ENCODE results near the gene EIF1B. TPM values are rescaled to one million over a fixed set of nuclear protein-coding genes. Genes with fewer than 3 reads are reported as not detected.

Gene EIF1B
- total RNA-seq, 2 experiments from 2014 or later, result 54.2 to 56.5 TPM

DNA sequence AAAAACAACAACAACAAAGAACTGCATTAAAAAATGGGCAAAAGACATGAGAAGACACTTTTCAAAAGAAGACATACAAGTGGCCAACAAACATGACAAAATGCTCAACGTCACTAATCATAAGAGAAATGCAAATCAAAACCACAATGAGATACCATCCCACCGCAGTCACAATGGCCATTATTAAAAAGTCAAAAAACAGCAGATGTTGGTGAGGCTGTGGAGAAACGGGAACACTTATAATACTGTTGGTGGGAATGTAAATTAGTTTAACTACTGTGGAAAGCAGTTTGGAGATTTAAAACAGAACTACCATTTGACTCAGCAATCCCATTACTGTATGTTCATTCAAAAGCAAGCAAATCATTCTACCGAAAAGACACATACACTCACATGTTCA, 15.1 kb downstream of the EIF1B start:
- no peak overlapping the region for H3K4me3 Mint-ChIP-seq
- H3K9me3 Mint-ChIP-seq, result no peaks in the 10 kb centered on the region
- H3K27me3 Mint-ChIP-seq, result no peaks in the 10 kb centered on the region
- no peak for DNase-seq
- no peaks in the 10 kb centered on the region for H3K36me3 Mint-ChIP-seq
- no peak overlapping the region for H3K27ac Mint-ChIP-seq
- H3K4me1 Mint-ChIP-seq, result peaks cover 4% of the 10 kb centered on the region

DNA sequence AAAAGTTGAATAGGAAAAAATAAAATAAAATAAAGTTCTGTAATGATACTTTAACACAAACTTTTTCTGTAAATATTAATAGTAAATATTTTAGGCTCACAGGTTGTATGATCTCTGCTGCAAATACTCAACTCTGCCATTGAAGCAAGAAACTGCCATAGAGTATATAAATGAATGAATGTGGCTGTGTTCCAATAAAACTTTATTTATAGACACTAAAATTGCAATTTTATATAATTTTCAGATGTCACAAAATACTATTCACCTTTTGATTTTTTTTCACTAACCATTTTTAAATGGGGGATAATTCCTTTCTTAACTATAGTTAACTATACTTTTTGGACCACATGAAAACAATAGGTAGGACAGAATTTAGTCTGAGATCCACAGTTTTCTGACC, 16.0 kb downstream of the EIF1B start:
- Mint-ChIP-seq H3K4me1 (peaks cover 4% of the 10 kb centered on the region), H3K9me3 (no peaks in the 10 kb centered on the region), H3K27ac (no peak overlapping the region), H3K4me3 (no peak overlapping the region), H3K36me3 (no peaks in the 10 kb centered on the region), H3K27me3 (no peaks in the 10 kb centered on the region)
- DNase-seq, result no peak

DNA sequence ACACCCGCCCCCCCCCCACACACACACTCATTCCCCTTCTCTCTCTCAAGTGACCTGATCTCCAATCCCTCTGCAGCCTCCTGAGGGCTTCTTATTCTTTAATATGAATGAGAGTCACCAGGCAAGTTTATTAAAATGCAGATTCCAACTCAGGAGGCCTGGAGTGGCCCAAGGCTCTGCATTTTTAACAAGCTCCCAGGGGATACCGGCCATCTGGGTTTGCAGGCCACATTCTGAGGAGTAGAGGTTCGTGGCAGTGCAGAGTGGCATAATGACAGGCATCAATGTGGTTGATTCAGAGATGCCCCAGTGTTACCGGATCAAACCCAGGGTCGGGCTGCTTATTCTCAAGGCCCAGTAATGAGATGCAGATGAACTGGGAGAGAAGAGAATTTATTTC, 18.9 kb downstream of the EIF1B start:
- H3K36me3 Mint-ChIP-seq, result no peaks in the 10 kb centered on the region
- no peak overlapping the region for H3K4me3 Mint-ChIP-seq
- no peaks in the 10 kb centered on the region for H3K9me3 Mint-ChIP-seq
- no peaks in the 10 kb centered on the region for H3K27me3 Mint-ChIP-seq
- DNase-seq, result no peak
- H3K27ac Mint-ChIP-seq, result no peak overlapping the region
- H3K4me1 Mint-ChIP-seq, result peaks cover 4% of the 10 kb centered on the region

DNA sequence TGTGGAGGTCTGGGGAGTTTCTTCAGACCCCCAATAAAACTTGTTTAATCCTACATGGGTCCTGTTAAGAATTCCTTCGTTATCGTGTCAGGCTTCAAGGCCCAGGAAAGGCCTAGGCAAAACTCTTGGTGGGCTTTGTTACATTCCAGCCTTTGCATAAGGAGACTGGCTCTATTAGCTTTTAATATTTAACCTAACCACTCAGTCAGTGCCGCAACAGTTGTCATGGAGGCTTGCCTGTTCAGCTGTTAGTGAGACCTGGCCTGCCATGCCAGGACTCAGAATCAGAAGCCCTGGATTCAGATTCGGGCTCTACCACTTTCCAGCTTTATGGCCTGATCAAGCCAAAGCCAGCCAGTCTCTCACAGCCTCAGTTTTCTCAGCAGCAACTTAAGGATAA, 19.6 kb downstream of the EIF1B start:
- H3K9me3 Mint-ChIP-seq, result no peaks in the 10 kb centered on the region
- H3K4me1 Mint-ChIP-seq, result peaks cover 4% of the 10 kb centered on the region
- no peaks in the 10 kb centered on the region for H3K27me3 Mint-ChIP-seq
- DNase-seq, result no peak
- H3K4me3 Mint-ChIP-seq, result no peak overlapping the region
- no peaks in the 10 kb centered on the region for H3K36me3 Mint-ChIP-seq
- no peak overlapping the region for H3K27ac Mint-ChIP-seq

DNA sequence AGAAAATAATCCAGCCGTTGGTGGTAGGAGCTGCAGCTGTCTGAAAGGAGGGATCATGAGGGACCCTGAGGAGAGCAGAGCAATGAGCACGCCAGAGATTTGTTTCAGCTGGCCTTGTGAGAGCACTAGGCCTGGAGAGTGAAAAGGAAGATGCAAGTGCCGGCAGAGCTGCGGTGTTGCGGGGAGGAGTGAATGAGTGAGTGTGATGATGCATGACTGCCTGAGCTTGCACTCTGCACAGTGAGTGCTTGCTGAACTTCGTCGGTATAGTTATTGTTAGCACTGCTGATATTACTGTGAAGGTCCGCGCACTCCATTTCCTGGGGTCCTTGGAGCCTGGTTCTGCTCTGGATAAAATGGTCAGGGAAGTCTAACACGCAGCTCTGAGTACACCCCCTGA, 23.2 kb downstream of the EIF1B start:
- DNase-seq, result no peak

DNA sequence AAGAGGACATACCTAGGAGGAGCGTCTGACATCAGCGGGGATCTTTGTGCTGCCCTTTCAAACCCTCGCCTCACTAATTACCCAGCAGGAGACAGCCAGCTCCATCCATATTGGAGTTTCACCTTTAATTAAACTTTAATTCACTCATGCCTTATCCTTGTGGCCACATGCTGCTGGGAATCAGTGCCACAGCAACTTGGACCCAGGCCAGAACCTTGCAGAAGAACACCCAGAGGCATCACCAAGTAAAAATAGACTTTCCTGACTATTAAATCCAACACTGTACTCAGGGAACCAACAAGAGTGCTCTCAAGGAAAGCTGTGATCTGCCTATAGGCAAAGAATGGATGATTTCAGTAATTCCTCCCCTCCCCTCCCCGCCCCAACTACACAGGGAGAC, 23.9 kb downstream of the EIF1B start:
- H3K36me3 Mint-ChIP-seq, result no peaks in the 10 kb centered on the region
- no peak overlapping the region for H3K27ac Mint-ChIP-seq
- no peaks in the 10 kb centered on the region for H3K27me3 Mint-ChIP-seq
- no peak for DNase-seq
- no peaks in the 10 kb centered on the region for H3K9me3 Mint-ChIP-seq
- no peak overlapping the region for H3K4me3 Mint-ChIP-seq
- peaks cover 2% of the 10 kb centered on the region for H3K4me1 Mint-ChIP-seq

More for the DNA sequence above, 23.2 kb downstream of the EIF1B start:
- H3K9me3 Mint-ChIP-seq, result no peaks in the 10 kb centered on the region
- H3K4me1 Mint-ChIP-seq, result peaks cover 2% of the 10 kb centered on the region
- no peaks in the 10 kb centered on the region for H3K27me3 Mint-ChIP-seq
- H3K36me3 Mint-ChIP-seq, result no peaks in the 10 kb centered on the region
- no peak overlapping the region for H3K27ac Mint-ChIP-seq
- H3K4me3 Mint-ChIP-seq, result no peak overlapping the region

DNA sequence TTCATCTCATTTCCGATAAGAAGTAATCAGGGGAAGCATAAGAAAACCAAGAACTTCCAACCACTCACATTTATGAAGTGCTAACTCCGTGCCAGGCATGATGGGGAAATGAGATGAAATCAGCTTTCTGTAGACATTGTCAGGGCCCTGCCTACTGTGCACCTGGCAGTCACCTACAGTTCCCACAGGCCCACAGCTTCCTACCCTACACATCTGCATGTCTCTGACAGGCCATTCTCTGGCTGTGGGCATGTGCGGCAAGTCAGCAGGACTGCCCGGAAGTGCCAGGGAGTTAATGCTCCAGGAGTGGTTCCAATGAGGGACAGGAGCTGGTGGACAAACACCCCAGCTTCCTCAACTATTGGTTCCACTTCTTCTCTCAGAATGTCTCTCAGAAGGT, 24.3 kb downstream of the EIF1B start:
- no peaks in the 10 kb centered on the region for H3K36me3 Mint-ChIP-seq
- no peaks in the 10 kb centered on the region for H3K27me3 Mint-ChIP-seq
- DNase-seq, result no peak
- peaks cover 2% of the 10 kb centered on the region for H3K4me1 Mint-ChIP-seq
- no peak overlapping the region for H3K27ac Mint-ChIP-seq
- H3K9me3 Mint-ChIP-seq, result no peaks in the 10 kb centered on the region
- no peak overlapping the region for H3K4me3 Mint-ChIP-seq

DNA sequence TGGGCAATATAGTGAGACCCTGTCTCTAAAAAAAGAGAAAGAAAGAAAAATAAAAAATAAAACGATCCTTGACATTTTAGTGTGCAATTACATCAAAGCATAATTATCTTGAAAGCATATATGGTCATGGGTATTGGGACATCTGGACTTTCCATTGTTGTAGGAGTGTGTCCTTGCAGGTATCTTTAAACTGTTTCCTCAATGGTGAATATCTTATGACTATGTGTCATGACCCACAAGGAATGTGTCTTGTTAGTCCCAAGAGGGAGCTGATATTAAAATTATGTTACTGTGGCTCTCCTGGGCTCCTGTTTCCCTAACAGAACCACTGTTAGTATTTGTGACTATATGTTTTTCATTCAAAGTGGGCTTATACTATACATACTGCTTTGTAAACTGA, 26.6 kb downstream of the EIF1B start:
- Mint-ChIP-seq H3K4me3 (no peak overlapping the region), H3K36me3 (no peaks in the 10 kb centered on the region), H3K9me3 (no peaks in the 10 kb centered on the region), H3K4me1 (peaks cover 2% of the 10 kb centered on the region), H3K27me3 (no peaks in the 10 kb centered on the region), H3K27ac (no peak overlapping the region)
- DNase-seq, result no peak

DNA sequence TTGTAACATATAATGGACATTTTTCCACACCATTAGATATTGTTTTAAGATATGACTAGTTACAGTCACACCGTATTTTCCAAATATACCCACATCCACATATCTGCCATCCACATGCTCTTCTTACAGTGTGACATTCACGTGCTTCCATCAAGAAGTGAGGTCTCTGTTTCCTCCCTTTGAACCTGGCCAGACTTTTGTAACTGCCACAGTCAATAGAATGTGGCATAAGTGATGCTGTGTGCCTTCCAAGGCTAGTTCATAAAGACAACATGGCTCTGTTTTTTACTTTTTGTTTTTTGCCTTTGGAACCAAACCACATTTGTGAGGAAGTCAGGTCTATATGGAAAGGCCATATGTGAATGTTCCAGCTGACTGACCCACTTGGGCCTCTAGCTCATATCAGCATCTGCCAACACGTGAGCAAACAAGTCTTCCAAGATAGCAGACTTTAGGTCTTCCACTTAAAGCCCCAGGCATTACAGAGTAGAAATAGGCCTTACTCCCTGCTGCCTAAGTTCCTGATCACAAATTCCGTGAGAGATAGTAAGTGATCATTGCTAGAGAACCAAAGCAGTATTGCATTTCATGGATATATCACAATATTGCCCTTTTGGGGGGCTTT, 27.1 kb downstream of the EIF1B start:
- no peaks in the 10 kb centered on the region for H3K36me3 Mint-ChIP-seq
- H3K4me3 Mint-ChIP-seq, result no peak overlapping the region
- DNase-seq, result no peak
- no peaks in the 10 kb centered on the region for H3K27me3 Mint-ChIP-seq
- H3K27ac Mint-ChIP-seq, result no peak overlapping the region
- peaks cover 2% of the 10 kb centered on the region for H3K4me1 Mint-ChIP-seq
- H3K9me3 Mint-ChIP-seq, result no peaks in the 10 kb centered on the region

DNA sequence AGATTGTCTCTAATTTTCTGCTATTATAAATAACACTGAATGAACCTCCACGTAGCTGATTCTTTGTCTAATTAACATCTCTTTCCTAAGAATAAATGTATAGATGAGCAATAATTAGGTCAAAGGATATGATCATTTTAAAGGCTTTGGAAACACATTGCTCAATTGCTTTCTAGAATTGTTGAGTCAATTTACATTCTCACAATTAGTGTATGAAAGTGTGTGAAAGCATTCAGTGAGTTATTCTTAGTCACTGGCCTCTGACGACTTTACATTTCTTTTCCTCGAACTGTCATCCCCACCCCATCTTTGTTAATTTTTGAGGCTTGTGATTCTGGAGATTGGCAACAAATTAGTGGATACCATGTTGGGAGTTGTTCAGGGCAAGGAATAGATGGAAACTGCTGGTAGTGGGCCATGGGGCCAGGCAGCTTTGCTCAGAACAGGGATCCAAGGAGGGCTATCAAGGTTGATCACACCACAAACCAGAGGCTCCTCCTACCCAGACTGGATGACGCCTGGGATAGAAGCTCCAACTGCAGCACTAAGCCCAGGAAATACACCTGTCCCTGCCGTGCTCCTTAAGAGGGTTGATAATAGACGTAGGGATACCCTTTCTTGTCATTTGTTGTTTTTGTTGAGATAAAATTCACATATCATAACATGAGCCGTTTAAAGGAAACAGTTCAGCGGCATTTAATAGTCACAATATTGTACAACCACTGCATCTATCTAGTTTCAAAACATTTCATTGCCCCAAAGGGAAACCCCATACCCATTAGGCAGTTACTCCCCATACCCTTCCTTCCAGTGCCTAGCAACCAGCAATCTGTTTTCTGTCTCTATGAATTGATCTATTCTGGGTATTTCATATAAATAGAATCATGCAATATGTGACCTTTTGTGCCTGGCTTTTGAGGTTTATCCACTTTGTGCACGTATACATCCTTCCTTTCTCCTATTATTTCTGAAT, 27.9 kb downstream of the EIF1B start:
- no peak overlapping the region for H3K27ac Mint-ChIP-seq
- H3K36me3 Mint-ChIP-seq, result no peaks in the 10 kb centered on the region
- no peak for DNase-seq
- H3K4me1 Mint-ChIP-seq, result peaks cover 2% of the 10 kb centered on the region
- H3K4me3 Mint-ChIP-seq, result no peak overlapping the region
- no peaks in the 10 kb centered on the region for H3K9me3 Mint-ChIP-seq
- no peaks in the 10 kb centered on the region for H3K27me3 Mint-ChIP-seq

DNA sequence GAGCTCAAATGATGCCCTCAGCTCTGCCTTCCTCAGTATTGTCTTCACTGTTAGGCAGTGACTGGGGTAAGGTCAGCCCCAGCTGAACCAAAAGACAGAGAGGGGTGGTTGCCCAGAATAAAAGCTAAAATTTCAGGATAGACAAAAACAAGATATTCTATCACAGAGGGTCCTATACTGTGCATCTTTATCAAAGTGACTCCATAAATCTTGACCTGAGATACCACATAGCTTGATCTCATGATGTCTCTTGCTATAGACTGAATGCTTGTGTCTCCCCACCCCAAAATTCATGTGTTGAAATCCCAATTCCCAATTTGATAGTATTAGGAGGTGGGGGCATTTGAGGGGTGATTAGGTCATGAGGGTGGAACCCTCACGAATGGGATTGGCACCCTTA, 30.4 kb downstream of the EIF1B start:
- Mint-ChIP-seq H3K9me3 (no peaks in the 10 kb centered on the region), H3K36me3 (no peaks in the 10 kb centered on the region), H3K4me3 (no peak overlapping the region), H3K27me3 (no peaks in the 10 kb centered on the region), H3K4me1 (peaks cover 2% of the 10 kb centered on the region), H3K27ac (no peak overlapping the region)
- no peak for DNase-seq

DNA sequence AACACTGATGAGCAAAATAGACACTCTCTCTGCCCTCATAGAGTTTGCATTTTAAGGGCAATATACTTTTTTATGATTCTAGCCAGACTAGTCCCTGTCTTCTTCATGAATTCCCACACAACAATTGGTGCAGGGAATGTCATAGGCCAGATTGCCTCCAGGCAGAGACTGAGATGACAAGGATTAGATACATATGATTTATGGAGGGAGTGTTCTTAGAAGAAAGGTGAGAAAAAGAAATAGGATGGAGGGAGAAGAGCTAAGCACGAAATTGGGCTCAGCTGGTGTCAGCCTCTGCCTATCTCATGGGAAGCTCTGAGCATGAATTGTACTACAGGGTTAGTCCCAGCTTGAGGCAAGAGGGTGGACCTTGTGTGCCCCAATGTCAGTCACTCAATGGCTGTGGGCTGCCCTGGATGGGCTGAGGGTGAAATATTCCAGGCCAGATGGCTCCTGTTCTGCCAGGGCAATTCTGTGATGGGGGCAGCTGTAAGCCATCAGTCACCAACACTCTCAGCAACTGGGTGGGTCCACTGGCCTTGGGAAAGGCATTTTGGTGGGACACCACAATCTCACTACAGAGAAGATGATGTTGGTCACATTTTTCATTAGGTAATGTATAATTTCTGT, 31.1 kb downstream of the EIF1B start:
- no peaks in the 10 kb centered on the region for H3K36me3 Mint-ChIP-seq
- H3K27me3 Mint-ChIP-seq, result no peaks in the 10 kb centered on the region
- no peak overlapping the region for H3K4me3 Mint-ChIP-seq
- H3K4me1 Mint-ChIP-seq, result peaks cover 2% of the 10 kb centered on the region
- H3K9me3 Mint-ChIP-seq, result no peaks in the 10 kb centered on the region
- no peak overlapping the region for H3K27ac Mint-ChIP-seq
- no peak for DNase-seq

DNA sequence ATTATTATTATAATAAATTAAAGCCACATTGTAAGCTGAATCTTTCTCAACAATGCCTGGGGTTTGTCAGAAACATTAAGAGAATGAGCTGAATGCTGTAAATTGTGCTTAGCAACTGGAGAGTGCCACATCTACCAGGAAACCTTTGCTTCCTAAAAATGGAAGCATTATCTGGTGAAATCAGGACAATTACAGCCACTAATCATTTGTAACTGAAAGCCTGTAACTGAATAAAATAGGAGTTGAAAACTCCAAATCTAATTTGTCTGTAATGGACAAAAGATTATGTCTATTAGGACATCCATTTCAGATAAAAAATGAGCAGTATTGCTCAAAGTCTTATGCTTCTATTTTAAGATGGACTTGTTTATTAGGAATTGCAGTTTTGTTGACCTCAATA, 32.2 kb downstream of the EIF1B start:
- Mint-ChIP-seq H3K4me3 (no peak overlapping the region), H3K27ac (no peak overlapping the region), H3K27me3 (no peaks in the 10 kb centered on the region), H3K4me1 (peaks cover 2% of the 10 kb centered on the region), H3K36me3 (no peaks in the 10 kb centered on the region), H3K9me3 (no peaks in the 10 kb centered on the region)
- no peak for DNase-seq

DNA sequence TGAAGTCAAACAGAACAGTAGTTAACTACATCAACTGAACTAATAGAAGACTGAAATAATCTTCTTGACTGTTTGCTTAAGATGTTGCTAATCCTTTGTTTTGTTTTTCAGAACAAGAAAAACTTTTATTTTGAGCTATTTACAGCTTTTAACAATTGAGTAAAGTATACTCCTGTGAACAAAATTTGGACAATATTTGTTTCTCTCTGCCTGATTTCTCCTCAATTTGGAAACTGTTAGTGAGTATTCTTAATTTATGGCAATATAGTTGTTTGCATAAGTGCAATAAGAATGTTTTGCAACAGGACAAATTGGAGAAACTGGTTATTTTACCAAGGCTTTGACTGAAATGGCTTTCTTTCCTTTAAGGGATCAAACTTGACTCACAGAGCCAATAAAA, 41.0 kb downstream of the EIF1B start:
- Mint-ChIP-seq H3K9me3 (peaks cover 9% of the 10 kb centered on the region), H3K4me3 (no peak overlapping the region), H3K4me1 (no peaks in the 10 kb centered on the region), H3K27ac (no peak overlapping the region), H3K36me3 (peaks cover 6% of the 10 kb centered on the region), H3K27me3 (no peaks in the 10 kb centered on the region)
- DNase-seq, result no peak

DNA sequence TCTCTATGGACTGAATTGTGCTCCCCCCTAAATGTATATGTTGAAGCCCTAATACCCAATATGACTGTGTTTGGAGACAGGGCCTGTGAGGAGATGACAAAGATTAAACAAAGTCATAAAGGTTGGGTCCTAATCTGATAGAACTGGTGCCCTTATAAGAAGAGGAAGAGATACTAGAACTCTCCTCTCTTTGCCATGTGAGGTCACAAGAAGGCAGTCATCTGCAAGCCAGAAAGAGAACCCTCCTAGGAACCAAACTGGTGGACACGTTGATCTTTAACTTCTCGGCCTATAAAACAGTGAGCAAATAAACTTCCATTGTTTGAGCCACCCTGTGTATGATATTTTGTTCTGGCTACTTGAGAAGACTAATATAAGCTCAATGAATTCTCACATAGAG, 45.9 kb downstream of the EIF1B start:
- Mint-ChIP-seq H3K9me3 (peaks cover 8% of the 10 kb centered on the region), H3K27ac (no peak overlapping the region), H3K36me3 (peaks cover 3% of the 10 kb centered on the region), H3K4me1 (no peaks in the 10 kb centered on the region), H3K4me3 (no peak overlapping the region), H3K27me3 (no peaks in the 10 kb centered on the region)
- no peak for DNase-seq

Data from activated naive CD8-positive, alpha-beta T cell treated with anti-CD3 and anti-CD28 coated beads for 36 hours (primary cell).